HG02970 (cell line): ENCODE results near the gene DLL1.
"Not testable (repeated sequence)": the region's sequence is repeated elsewhere in the genome, so short reads cannot be mapped to it uniquely, and the experiment has no call there.

ENCODE experiments used
- ATAC-seq: cut with Tn5 transposase; IDR thresholded peaks from one replicate; pipeline ENCODE4 v1.9.1; 2021; ENCODE audit warnings: mild to moderate bottlenecking, moderate library complexity, moderate number of reproducible peaks; ENCODE audit not compliant: unreplicated experiment, low FRiP score

DLL1 gene

DNA sequence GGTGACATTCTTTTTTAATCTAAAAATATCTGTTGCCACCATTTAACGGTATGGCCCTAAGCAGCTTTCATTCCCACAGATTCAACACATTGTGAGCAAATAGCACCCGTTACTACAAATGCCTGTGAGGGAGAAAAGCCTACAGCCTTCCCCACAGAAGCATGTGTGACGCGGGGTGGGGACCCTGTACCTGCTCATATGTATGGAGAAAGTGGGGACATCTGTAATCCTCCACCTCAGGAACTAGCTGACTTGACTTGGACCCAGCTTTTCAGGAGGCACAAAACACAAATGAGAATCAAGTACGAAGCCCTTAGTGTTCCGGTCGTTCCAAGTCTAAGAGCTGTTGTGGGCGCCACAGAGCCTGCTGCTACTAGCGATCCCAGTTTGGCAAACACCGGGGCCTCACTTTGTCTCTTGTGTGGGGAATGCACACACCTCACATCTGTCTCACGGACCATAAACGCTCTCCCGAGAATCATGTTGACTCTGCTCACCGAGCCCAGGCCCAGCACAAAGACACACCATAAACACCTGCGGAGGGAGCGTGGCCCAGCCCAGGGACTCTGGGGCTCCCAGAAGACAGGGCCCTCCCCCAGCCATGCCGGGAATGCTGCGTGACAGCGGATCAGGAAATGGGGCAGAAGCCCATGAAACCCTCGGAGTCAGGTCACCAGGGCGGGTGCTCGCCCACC is 21.6 kb downstream of the DLL1 start:
- ATAC-seq, result no peak

GRCh38 chr6:170268216-170269129 is 22.4 kb downstream of the DLL1 start:
- ATAC-seq, result no peak

DNA sequence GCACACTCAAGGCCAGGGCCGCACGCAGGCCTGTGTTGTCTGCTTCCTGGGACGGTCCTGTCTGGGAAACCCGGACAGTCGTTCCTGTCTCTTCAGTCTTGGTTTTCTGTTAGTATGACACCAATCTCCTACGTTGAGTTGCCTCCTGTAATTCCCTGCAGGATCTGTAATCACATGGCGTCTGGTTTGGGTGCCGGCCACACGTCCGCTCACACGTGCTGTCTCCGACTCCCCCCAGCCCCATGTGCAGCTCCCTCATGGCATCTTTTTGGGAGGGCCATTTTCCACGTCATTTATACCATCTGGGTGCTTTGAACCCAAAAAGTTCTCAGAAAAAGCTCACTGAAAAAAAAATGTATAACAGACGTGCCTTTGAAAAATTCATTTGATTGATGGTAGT is 23.2 kb downstream of the DLL1 start:
- no peak for ATAC-seq

GRCh38 chr6:170266061-170266825 is 24.6 kb downstream of the DLL1 start:
- ATAC-seq, result no peak

DNA sequence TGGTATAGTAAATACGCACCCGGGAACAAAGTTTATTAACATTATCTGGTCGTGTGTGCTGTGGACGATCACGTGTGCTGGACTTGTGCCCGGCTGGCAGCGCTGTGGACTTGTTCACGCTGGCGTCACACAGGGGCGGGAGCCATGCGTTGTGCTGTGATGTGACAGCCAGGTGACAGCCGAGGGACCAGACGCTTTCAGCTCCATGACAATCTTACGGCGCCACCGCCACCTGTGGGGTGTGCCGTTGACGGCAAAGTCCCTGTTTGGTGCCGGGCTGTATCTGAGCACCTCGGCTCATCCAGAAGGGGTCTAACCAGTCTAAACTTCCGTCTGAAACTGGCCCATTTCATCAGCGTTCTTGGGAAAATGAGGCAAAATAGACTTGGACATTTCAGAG is 25.2 kb downstream of the DLL1 start:
- no peak for ATAC-seq

DNA sequence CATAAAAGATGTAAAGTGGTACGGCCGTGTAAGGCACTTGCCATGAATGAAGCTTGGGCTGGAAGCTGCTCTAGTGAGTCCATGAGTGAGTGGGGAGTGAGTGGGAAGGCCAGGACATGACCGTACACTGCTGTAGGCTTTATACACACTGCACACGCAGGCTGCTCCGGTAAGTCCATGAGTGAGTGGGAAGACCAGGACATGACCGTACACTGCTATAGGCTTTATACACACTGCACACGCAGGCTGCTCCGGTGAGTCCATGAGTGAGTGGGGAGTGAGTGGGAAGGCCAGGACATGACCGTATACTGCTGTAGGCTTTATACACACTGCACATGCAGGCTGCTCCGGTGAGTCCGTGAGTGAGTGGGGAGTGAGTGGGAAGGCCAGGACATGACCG is 26.2 kb downstream of the DLL1 start:
- not testable (repeated sequence) for ATAC-seq

- ATAC-seq, result no peak
Measured at GRCh38 chr6:170264086-170264485, 26.8 kb downstream of the DLL1 start.

DNA sequence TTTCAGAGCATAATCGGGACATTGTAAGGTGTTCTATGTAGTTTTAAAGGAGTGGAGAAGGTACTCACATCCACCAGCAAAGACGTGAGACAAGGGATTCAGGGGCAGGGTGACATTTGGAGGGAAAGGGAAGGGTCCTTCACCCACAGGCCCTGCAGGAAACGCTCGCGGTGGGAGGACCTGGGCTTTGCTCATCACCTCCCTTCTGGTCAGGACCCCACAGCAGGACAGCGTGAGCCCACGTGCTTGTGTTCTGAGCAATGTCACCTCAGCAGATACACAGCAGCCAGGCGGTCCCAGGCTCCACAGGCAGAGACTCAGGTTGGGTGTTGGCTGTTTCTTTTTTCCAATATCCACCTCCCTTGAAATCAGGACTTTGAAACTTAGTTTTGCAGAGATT is 27.5 kb downstream of the DLL1 start:
- ATAC-seq, result no peak

- no peak for ATAC-seq
Measured at GRCh38 chr6:170262489-170263088, 28.3 kb downstream of the DLL1 start.

- ATAC-seq, result no peak
Measured at GRCh38 chr6:170261643-170262488, 29.0 kb downstream of the DLL1 start.

GRCh38 chr6:170260686-170261085 is 30.2 kb downstream of the DLL1 start:
- no peak for ATAC-seq

DNA sequence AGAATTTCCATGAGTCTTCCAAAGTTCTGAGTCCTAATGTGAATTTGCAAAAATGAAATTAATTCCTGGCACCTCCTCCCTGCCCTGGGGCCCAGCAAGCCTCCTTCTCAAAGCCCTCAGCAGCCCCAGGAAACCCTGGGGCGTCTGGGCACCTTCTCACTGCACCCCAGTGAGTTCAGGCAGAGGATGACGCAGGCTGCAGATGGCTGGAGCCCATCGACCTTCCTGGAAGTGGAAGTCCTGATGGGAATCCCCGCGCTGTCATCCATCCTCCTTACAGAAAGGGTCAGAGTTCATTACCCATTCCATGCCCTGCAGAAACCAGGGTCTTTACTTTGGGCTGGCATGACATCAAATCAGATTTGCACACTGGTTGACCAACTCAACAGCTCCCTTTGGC is 31.6 kb downstream of the DLL1 start:
- no peak for ATAC-seq

DNA sequence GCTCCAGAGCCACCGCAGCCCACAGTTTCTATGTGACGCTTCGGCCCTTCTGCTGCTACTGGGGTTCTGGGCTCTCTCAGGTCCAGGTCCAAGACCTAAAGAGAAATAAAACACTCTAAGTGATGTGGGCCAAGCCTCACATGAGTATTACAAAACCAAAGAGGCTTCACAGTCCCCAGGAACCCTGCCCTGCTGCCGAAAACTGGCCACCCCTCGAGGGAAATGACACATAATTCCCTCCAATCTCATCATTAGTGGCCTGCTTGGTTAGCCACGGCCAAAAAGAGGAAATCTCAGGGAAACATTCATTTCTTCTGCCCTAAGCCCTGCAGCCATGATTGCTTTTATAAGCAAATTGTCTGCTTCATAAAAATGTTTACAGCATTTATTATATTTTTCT is 32.5 kb downstream of the DLL1 start:
- ATAC-seq, result no peak

DNA sequence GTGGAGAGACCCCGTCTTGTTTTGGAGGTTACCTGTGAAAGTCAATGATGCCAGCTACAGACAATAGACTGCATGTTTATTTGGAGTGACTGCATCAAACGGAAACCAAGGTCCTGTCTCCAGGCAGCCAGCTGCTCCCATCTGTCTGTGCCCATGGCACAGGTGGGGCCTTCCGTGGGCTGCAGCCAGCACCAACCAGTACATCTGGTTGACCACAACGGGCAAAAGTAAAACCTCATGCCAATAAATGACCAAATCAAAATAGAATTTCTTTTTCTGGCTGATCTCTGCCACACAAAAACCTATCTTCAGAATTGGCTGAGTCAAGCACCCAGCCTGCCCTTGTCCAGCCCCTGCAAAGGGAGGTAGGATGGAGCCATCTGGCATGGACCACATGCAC is 33.5 kb downstream of the DLL1 start:
- no peak for ATAC-seq

DNA sequence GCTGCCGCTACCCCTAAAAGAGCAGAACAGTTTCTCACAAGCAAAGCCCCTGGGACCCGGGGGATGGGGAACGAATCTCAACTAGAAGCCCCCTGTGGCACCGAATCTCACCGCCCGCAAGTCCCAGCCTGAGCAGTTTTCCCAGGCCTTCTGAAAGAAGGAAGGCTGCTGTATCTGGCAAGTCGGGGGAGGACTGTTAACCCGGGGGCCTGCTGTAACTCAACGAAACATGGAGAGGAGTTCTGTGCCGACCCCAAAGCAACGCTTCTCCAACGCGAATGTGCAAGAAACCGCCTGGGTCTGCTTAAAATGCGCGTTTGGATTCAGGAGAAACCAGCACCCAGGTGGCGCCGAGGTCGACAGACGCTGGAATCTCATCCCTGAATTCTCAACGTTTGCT is 34.2 kb downstream of the DLL1 start:
- ATAC-seq, result no peak

DNA sequence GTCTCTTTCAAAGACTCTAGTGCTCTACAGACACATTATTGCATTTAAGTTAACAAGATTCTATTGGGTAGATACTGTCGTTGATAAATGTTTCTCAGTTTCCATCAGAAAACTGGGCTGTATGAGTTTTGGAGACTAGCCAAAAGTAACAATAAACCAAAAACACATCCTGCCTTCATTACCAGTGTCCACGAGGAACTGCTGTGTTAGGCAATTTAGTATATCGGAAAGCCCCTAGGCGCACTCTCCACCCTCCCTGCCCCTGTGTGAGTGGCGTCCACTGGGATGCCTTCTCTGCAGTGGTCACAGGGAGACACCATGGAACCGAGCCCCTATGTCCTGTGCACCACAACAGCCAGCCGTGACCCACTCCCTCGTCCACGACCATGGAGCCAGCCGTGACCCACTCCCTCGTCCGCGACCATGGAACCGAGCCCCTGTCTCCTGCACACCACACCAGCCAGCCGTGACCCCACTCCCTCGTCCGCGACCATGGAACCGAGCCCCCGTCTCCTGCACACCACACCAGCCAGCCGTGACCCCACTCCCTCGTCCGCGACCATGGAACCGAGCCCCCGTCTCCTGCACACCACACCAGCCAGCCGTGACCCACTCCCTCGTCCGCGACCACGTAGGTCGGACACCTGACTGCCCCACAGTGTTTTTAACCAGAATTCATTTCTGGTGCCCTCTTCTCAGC is 35.3 kb downstream of the DLL1 start:
- no peak for ATAC-seq

DNA sequence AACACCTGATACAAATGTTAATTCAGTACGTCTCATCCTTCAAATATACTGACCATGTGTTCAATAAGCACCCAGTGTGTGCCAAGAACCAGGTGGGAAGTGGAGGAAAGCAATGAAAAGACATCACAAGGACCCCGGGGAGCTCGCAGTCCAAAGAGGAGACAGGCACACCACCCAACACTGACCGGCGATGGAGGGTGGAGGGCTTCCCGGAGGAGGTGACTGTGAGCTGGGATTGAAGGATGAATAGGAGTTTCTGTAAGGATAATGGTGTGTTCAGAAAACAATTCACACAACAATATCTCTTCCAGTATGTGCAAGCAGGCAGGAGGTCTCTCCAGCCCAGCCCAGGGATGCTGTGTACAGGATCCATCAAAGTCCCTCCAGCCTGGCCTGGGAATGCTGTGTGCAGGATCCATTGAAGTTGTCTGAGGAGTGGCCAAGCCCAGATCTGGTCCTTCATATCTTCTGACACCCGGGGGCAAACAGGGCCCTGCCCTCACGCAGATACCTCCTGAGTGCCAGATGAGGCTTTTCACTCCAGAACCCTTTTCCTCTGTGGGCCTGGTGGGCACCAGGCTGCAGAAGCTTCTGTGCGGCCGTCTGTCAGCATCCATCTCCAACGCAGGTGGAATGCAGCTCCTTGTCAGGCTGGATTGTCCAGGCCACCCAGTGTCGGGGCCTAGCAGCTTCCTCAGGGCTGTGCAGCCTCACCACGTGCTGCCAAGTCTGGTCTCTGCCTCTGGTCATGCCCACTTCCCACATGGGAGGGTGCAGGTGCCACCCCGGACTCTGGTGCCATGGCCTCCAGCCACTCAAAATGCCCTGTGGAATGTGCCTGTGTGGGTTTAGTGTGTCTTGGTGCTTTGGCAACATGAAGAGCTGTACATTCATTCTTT is 36.3 kb downstream of the DLL1 start:
- no peak for ATAC-seq

DNA sequence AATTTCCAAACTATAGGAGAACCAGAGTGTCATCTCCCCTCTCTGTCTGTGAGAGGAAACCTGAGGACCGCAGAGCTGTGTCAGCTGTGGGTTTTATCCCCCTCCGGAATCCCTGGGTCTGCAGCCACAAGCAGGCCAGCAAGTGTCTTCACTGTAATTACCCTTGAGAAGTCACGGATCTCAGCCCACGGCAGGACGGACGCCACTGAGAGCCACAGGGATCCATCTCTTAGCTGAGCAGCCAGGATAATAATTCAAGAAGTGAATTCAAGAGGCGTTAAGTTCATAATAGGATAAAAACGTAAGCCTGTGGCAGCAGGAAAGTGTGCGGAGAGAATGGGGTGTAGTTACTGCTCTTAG is 37.0 kb downstream of the DLL1 start:
- ATAC-seq, result no peak
